GM19468 (cell line): Measurements from ENCODE around the gene ACTC1.
"Not testable (repeated sequence)": the region's sequence is repeated elsewhere in the genome, so short reads cannot be mapped to it uniquely, and the experiment has no call there.

ENCODE experiments used
- ATAC-seq: cut with Tn5 transposase; IDR thresholded peaks from one replicate; pipeline ENCODE4 v1.9.1; 2021; ENCODE audit warnings: mild to moderate bottlenecking, moderate library complexity, moderate number of reproducible peaks; ENCODE audit not compliant: unreplicated experiment; ENCODE audit errors: extremely low read depth

ACTC1 gene

DNA sequence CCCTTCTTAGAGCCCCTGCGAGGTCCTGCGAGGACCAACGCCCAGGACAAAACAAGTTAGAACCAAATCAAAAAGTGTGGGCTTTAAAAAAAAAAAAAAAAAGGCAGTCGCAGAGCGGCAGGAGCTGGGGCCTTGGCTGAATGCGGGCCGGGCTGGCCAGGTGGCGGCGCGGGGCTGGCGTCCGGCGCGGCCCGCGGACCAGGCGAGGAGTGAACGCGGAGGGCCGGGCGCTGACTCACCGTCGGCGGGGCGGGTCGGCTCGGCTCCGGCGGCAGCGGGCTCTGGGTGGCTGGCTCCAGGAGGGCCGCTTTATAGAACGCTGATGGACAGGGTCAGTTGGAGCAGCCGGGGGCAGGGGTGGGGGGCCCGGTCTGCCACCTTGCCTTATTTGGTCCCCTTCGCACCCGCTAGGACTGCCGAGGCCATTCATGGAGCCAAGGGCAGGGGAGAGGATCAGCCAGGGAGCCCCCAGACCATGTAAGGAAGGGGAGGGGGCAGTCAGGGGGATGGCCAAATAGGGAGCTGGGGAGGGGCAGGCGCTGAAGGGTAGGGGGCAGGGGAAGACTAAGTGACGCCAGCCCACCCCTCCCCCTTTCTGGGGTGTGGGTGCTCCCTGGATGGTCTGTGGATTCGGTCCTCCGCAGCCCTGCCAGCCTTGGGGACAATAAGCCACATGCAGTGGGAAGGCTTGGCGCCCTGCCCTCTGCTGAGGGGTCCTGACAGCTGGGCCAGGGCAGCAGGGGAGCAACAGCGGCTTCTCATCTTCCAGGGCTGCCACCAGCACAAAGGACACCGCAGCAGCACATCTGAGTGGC is at the start of gene ACTC1:
Gene ACTC1, minus strand, starts transcription at position 283 of the 815 bp plus-strand sequence. CDS start 741 bp downstream, outside the sequence.
- ATAC-seq: no peak

DNA sequence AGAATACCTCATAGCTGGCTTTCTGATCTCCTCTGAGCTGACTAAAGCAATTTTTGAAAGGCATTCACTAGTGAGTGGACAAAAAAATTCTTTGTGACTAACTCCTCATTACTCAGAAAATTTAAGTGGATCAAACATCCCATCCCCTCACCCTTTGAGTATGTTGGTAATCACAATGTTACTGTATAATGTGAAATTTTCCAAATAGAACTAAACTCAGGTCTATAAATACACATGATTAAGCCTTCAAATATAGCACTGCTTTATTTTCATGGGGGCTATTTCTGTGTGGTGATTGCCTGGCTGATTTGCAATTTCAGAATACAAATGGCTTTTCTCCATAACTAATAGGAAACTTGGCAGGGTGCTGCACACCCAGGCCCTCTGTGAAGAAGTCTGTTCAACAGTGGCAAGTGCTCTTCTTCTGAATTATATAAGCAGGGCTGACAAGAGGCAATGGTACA is 45.9 kb upstream of the ACTC1 start:
- no peak for ATAC-seq

DNA sequence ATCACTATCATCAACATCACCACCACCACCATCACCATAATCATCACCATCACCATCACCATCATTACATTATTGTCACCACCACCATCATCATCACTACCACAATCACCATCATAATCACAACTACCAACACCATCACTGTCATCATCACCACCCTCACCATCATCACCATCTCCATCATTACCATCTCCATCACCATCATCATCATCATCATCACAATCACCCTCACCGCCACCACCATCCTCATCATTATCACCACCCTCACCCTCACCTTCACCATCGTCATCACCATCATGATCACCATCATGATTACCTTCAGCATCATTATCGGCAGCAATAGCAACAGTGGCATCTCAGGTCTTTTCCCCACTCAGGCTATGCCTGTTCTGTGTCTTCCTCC is 42.9 kb upstream of the ACTC1 start:
- ATAC-seq: no peak

DNA sequence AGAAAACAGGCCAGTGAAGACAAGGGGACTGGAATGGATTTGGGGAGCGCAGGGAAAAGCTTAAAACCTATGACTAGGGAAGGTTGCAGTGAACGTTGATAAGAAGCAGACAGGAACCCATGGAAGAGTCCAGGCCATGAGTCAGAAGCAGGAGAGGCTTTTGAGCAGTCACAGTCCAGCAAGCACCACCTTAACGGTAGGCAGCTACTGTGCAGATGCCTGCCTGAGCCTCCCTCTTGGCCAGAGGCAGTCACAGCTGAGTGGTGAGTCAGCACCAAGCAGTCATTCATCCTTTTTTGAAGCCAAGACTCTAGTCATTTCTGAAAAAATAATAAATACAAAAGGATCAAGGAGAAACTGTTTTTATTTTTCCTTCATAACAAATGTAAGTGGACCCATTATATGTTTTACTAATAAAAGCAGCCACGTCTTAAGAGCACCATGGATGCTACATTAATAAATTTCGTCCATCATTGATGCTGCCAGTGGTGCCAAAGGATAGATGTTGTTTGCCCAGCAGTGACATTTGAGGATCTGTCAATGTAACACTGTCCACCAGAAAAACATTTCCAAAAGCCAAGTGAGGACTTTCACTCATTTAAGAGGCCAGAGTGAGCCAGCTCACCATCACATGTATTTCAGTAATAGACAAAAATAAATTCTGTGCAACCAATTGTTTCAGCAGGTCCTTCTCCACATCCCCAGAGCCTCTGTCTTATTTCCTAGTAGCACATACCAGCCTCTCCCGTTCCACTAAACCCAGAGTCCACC is 42.1 kb upstream of the ACTC1 start:
- no peak for ATAC-seq

DNA sequence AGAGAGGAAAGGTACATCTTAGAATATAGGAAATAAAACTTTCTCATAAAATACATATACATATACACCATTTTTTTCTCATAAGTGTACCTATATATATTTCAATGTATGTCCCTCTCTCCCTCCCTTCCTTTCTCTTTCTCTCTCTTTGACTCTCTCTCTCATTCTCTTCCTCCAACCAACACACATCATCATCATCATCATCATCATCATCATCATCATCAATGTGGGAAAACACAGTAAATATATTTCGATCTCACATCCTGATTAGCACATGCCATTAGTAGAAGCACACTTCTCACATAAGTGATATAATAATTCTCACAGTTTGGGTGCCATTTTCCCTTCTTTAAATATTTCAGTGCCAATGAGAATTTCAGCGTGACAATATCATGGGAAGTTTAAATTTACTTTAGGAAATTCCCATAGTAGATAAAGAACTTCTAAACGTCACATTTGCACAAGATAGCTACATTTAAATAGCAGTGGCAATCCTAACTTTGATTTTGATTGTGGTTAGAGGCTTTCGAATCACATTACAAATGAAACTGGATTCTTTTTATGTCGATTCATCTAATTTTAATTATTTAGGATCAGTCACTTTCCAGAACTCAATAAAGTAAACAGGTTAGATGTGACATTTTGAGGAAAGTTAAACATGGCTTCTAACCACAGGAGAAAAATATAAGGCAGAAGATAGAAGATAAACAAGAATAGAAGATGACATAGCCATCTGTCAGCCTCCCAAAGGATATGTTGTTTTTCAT is 33.0 kb upstream of the ACTC1 start:
- no peak for ATAC-seq

DNA sequence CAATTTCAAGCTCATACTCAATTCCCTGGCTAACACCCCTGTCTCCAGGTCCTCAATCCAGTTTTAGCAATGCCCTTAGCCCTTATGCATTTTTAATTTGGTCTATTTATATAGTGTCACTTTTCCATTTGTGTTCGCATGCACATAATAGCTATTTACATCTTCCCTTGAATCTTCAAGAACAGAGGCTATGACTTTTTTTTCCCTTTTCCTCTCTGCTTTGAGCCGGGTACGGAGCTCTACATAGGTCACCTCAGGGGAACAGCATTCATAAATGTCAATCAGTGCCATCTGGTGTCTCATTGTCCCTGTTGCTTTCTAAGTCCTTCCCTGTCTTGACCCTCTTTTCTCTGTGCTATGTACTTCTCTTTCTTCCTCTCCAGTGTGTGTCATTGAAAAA is 26.5 kb upstream of the ACTC1 start:
- ATAC-seq: no peak

DNA sequence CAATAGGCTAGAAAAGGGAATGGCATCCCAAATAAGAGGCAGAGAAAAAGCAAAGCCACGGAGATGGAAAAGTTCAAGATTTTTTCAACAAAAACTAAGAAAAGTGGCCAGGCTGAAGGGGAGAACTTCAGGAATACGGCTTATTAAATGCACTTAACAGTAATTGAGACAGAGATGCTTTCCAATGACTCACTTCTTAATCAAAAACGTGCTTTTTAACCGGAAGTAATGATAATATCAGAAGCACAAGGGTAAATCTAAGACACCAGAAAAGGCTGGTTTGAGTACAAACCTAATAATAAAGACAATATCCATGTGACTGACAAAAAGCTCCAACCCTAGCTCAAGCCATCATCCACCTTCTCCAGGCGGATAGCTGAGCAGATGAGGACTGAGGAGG is 24.8 kb upstream of the ACTC1 start:
- ATAC-seq: no peak

DNA sequence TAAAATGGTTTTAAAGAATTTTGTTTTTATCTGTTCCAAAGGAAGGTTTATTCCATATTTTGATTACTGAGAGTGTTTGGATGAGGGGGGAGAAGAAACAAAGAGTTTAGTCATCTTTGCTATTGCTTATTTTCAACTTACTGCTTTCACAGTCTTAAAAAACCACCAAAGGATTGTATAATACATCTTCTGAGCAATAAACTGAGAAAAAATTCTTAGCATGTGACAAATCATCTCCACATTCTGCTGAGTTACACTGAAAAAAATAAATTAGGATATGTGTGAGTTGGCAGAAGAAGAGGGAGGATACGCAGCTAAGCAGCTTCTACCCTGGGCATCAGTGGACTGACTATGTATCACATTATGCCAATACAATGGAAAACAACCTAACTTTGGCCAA is 23.2 kb upstream of the ACTC1 start:
- no peak for ATAC-seq

DNA sequence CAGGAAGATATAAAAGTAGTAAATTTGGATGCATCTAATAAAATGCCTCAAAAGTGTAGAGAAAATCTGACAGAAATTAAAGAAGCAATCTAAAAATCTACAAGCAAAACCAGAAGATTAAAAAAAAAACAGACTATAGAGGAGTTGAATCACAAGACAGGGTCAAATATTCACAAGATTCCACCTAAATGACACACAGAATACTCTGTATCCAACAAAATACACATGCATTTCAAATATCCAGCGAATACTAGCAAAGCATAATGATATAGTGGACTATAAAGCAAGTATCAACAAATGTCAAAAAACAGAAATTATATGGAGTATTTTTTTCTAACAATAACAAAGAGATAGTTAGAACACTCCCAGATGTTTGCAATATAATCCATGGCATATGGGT is 20.5 kb upstream of the ACTC1 start:
- no peak for ATAC-seq

DNA sequence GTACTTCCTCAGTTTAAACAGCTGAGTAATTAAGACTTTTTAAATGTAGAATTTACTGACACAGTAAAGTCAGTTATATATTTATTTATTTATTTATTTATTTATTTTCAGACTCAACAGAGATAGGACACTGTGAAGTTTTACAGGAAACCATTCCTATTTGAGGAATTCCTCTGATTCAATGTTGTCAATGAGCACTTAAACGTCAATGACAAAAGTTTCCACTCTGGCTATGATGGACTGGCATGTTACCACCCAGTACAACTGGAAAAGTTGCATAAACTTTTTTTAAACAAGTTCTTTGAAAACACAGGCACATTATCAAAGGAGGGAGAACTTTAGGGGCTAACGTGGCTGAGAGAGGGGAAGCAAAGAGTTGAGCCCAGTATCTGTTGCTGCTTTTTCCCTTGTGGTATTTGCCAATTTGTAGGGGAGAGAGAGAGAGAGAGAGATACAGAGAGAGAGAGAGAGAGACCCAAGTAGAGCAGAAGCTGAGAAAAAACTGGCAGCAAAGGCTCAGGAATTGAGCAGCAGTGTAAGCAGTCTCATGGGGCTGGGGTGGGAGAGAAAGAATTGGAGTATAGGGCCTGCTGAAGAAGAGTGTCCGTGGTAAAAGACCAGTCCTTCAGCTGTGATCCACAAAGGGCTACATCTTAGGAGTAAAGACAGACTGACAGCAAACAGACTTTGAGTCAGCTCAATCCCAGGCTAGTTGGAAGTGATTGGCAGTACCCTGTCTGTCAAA is 18.3 kb upstream of the ACTC1 start:
- ATAC-seq: no peak

DNA sequence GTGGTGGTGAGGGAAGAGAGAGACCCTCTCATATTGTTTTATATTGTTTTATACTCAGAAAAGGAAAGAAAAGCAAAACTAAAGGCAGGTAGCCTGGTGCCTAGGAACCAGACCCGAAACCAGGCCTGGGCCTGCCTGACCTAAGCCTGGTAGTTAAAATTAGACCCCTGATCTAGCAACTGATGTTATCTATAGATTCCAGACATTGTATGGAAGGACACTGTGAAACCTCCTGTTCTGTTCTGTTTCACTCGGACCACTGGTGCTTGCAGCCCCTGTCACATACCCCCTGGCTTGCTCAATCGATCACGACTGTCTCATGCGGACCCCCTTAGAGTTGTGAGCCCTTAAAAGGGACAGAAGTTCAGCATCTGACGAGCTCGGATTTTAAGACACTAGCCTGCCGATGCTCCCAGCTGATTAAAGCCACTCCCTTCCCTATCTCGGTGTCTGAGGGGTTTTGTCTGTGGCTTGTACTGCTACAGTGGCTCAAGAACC is 17.6 kb upstream of the ACTC1 start:
- not testable (repeated sequence) for ATAC-seq

DNA sequence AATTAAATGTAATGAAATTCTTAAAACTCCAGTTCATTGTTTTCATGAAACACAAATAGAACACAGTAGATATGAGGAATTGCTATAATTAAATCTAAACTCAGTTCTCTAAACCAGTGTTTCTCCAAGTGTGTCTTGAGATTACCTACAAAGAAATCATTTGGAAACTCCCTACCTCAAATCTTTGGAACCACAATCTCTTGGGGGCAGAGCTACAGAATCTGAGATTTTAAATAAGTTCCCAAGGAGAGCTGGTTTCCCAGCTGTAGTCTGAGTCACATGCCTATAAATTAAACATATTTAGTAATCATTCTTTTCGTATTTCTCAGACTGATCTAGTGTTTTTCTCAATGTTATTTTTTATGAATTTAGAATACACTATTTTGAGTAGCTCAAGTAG is 17.0 kb upstream of the ACTC1 start:
- no peak for ATAC-seq

DNA sequence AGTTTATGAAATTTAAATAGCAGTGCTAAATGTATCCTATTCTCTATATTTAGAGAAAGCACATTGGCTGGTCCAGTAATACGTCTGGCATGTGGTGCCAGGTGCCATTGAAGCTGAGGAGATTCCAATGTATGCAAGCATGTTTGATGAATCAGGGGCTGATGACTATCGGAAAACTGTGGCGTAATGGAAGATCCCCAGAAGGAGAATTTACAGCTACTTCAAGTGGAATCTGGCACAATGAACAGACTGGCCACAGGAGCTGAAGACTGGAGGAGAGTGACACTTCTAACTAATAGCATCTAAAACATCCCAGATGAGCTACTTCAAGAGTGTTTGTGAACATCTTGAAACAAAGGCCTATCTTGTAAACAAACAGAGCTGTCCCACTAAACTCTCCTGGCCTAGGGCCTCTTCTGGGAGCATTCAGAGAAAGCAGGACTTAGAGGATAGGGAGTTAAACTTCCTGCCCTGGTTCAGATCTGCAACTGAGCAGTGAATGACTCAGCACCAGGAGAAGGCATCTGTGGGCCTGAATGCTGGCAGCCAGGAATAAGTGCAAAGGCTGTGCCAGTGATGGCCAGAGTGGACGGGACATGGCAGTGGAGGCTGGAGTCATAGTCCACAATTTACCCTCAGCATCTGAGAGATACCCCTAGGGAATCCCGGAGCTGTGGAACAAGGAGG is 15.2 kb upstream of the ACTC1 start:
- no peak for ATAC-seq

DNA sequence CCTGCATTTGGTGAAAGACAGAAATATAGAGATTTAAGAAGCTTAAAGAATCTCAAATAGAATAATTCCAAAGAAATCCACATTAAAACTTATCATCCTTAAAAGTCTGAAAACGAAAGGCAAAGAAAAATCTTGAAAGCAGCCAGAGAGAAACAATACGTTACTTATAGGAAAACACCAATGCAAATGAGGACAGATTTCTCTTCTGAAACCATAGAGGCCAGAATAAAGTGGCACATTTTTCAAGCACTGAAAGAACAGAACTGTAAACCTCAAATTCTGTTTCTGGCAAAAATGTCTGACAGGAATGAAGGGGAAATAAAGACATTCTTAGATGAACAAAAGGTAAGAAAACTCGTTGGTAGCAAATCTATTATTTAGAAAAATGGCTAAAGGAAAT is 13.8 kb upstream of the ACTC1 start:
- no peak for ATAC-seq

DNA sequence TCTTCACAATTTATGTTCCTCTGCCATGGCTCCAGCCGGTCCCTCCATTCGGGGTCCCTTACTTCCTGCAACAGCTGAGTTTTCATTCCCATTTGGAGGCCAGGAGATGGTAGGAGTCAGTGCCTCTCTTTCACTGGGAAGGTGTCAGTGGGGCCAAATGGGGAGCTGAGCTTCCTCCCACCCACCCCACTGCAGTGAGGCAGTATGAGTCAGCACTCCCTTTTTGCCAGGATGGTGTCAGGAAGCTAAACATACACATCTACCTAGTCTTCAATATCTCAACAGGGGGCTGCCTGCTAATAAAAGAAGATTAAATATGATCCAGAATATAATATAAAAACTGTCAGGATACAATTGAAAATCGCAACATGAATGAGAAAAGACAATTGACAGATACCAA is 12.7 kb upstream of the ACTC1 start:
- ATAC-seq: no peak

DNA sequence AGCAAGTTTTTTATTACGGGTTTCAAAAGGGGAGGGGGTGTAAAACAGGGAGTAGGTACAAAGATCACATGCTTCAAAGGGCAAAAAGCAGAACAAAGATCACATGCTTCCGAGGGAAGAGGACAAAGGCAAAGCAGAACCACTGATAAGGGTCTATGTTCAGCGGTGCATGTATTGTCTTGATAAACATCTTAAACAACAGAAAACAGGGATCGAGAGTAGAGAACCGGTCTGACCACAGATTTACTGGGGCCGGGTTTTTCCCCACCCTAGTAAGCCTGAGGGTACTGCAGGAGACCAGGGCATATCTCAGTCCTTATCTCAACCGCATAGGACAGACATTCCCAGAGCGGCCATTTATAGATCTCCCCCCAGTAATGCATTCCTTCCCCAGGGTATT is 11.9 kb upstream of the ACTC1 start:
- not testable (repeated sequence) for ATAC-seq

DNA sequence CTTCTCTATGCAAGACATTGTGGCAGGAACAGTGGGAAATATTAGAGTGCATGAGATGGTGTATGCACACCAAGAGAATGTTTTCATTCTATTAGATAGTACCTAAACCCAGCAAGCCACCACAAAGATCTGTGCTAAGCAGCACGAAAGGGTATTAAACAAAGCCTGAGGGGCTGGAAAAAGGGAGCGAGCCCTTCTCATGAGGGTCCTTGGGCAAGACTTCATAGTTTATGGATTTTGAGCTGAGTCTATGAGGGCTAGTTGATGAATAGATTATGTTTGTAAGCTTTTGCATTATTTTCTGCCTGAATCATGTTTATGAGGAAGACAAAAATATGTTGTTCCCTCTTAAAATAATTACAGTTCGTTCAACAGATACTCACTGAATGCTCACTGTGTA is 9.4 kb upstream of the ACTC1 start:
- ATAC-seq: no peak

DNA sequence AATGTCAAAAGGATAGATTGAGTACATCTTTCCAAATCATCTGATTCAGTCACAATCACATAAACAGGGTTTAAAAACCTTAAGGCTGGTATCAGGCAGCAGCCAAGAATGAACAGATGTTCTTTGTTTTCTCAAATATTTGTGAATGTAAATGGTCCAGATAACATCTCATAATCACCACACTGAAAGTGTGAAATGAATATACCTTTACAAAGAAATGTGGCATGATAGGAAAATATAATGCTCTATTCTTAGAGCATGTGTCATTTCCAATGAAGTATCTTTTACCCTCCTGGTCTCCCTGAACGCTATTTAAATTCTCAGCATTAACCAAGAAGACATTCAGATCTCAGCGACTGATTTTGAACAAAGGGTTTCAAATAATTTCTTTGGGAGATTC is 8.8 kb upstream of the ACTC1 start:
- ATAC-seq: no peak
